GM18508 (cell line): Measurements from ENCODE around the gene BIK.

Experiments used
- ATAC-seq: cut with Tn5 transposase; IDR thresholded peaks from one replicate; pipeline ENCODE4 v1.9.1; 2021; ENCODE audit warnings: moderate number of reproducible peaks; ENCODE audit not compliant: insufficient read depth, unreplicated experiment

The BIK gene

DNA sequence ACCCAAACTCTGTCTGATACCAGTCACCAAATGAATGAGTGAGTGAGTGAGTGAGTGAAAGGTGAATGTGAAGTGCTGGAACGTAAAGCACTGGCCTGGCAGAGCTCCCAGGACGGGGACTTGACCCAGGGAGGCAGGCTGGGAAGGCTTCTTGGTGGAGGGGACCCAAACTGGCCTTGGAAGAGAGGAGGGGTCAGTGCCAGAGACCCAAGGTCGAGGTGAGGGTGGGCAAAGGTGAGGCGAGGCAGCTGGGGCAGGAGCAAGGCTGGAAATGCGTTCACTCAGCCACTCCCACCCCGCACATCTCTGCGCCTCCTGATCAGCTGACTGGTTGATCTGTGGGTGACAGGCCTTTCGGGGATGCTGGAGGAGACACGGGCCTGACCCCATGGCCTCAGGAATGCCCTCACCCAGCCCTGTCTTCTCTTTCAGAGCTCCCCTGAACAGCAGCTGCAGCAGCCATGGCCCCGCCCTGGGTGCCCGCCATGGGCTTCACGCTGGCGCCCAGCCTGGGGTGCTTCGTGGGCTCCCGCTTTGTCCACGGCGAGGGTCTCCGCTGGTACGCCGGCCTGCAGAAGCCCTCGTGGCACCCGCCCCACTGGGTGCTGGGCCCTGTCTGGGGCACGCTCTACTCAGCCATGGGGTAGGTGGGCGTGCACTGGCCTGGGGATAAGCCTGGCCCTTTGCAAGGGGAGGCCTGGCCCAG, 48.4 kb downstream of the BIK start:
- ATAC-seq = no peak

GRCh38 chr22:43159484-43160178, 49.1 kb downstream of the BIK start:
- ATAC-seq = no peak

GRCh38 chr22:43160497-43161126, 50.1 kb downstream of the BIK start:
- ATAC-seq = no peak

- no peak for ATAC-seq
Observed at GRCh38 chr22:43162412-43163150, 52.0 kb downstream of the BIK start.

DNA sequence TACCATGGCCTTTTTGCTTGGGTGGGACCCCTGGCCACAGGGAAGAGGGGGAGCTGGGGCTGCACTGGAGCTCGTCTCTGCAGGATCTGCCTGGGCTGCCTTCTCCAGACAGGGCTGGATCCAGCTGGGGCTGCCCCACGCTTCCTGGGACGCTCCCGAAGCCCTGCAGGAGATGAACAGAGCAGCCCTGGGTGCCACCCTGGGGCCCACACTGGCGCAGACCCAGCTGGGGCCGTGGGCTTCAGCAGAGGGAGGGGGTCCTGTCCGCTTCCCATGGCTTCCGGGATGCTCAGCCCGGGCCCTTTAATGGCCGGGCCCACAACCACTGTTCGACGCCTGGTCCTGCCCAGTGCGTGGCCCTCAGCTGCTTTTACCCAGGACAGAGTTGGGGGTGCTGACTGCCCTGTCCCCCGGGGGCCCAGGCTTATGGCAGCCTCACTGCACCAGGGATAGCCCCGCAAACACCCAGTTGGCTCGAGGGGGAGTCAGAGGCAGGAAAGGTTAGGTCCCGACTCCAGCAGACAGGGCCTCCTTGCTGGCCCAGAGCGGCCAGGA, 52.8 kb downstream of the BIK start:
- no peak for ATAC-seq

- ATAC-seq = no peak
Observed at GRCh38 chr22:43164636-43165035, 54.1 kb downstream of the BIK start.

- no peak for ATAC-seq
Observed at GRCh38 chr22:43166132-43166930, 55.8 kb downstream of the BIK start.

GRCh38 chr22:43167001-43167589, 56.5 kb downstream of the BIK start:
- ATAC-seq = no peak

- ATAC-seq = no peak
Observed at GRCh38 chr22:43168471-43169309, 58.1 kb downstream of the BIK start.

- no peak for ATAC-seq
Observed at GRCh38 chr22:43169310-43170130, 59.0 kb downstream of the BIK start.

- no peak for ATAC-seq
Observed at GRCh38 chr22:43170131-43170480, 59.6 kb downstream of the BIK start.

DNA sequence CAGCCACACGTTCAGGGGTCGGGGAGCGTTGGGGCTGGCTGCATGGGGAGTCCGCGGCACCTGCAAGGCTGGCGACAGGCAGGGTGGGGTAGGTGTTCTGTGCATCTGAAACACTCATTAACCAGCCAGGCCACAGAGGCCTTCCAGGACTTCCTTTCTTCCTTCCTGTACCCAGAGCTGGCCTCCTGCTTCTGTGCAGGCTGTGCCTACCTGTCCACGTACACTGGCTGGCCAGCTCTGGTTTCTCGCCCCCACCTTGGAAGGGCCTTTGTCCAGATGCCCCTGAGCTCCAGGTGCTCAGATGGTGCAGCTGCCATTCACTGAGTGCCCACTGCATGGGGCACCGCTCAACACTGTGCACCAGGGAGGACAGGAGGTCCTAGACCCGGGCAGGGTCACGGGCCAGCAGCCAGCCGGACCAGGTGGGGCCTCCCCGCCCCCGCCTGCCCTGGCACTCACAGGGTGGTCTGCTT, 60.5 kb downstream of the BIK start:
- ATAC-seq = no peak

- ATAC-seq = no peak
Observed at GRCh38 chr22:43171607-43172006, 61.1 kb downstream of the BIK start.

DNA sequence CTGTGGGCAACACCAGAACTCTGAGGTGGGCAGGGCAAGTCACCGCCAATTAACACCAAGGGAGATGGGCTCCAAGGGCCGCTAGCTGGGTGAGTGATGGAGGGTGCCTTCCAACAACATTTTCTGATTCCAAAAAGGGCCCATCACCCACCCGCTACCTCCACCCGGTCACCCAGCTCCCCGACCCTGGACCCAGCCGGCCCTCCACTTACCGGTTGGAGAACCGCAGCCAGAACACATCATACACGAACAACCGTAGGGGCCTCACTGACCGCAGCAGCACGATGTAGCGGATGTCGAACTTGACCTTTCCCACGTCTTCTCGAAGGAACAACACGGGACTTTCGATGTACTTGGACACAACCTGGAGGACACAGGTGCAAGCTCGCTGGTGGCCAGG, 61.6 kb downstream of the BIK start:
- no peak for ATAC-seq

GRCh38 chr22:43173566-43173965, 63.0 kb downstream of the BIK start:
- no peak for ATAC-seq

DNA sequence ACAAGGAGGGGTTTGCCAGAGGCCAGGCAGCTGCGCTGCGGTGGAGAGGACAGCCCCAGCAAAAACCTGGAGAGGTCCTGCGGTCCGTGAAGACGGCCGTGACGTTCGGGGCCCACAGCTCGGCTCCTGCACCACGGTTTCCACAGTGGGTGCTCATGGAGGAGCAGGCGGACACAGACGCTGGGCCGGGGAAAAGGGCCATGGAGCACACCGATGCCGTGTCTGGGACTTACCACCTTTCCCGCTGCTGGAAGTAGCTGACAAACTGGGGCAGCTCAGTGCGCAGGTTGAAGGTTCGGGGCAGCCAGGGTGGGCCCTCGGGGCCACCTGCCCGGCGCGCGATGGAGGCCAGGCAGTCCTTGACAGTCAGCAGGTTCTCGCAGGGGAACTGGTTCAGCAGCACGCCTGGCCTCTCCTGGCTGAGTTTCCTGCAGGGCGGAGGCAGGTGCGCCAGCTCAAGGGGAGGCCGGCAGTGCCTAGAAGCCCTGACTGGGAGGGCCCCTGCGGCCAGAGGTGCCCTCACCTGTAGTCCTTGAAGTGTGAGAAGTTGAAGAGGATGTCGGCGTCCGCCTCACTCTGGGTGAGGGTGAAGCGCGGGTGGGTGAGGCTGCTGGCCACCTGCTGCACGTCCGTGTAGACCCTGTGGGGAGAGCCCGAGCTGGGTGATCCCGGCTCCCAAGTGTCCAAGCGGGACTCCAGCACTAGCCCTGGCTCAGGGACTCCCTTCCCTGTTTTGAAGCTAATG, 63.6 kb downstream of the BIK start:
- ATAC-seq = no peak

DNA sequence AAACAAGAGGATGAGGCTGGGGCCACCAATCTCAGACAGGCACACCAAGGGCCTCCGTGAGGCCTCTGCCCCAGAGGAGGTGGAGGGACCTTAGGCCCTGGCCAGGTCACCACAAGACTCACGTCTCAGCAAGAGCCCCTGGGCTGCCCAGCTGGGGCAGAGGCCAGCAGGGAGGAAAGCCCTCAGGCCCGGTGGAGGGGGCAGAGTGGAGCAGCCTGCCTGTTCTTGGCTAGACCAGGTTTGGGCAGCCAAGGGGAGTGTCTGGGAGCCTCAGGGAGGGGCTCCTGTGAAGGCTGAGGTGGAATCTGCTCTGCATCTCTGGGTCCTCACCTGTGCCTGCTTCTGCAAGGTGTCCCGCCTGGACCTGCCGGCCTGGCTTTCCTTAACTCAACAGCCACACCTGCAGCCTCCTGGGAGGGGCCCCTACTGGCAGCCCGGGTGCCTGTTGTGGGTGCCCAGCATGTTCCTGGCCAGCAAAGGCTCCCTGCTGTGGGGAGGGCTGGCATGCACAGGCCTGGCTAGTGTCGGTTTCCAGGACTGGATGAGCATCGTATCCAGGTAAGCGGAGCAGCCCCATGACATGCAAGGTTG, 64.5 kb downstream of the BIK start:
- no peak for ATAC-seq
